Skeletal muscle tissue (tissue), 4 donors: Measurements from ENCODE around the gene POLA2. TPM values are rescaled to one million over a fixed set of nuclear protein-coding genes. Genes with fewer than 3 reads are reported as not detected.
A peak's percentile ranks its signal among the peaks of the same experiment; 100 is the strongest.

ENCODE experiments used
- H3K27ac ChIP-seq: one replicate; pipeline ENCODE4 v1.7.0; 2013; ENCODE audit warnings: mild to moderate bottlenecking, low read depth, low read length, inconsistent platforms
- H3K27me3 ChIP-seq, 3 donors: one replicate each; pipeline ENCODE4 v1.7.0; 2013; ENCODE audit warnings: low read length in 3 of 3; ENCODE audit not compliant: control insufficient read depth in 3 of 3, insufficient read depth in 3 of 3
- H3K36me3 ChIP-seq, 3 donors: one replicate each; pipeline ENCODE4 v1.7.0; 2013; ENCODE audit warnings: low read length in 3 of 3; ENCODE audit not compliant: control insufficient read depth in 3 of 3, insufficient read depth in 3 of 3
- H3K4me1 ChIP-seq, 3 donors: one replicate each; pipeline ENCODE4 v1.7.0; 2013; ENCODE audit warnings: low read length in 3 of 3, mild to moderate bottlenecking in 3 of 3; ENCODE audit not compliant: control insufficient read depth in 3 of 3, insufficient read depth in 3 of 3
- H3K4me3 ChIP-seq, 3 donors: one replicate each; pipeline ENCODE4 v1.7.0; 2013; ENCODE audit warnings: low read length in 3 of 3
- H3K9ac ChIP-seq, 3 donors: one replicate each; pipeline ENCODE4 v1.7.0; 2013; ENCODE audit warnings: low read length in 3 of 3, mild to moderate bottlenecking in 3 of 3, moderate library complexity in 2 of 3, low read depth in 1 of 3
- H3K9me3 ChIP-seq, 3 donors: one replicate each; pipeline ENCODE4 v1.7.0; 2013; ENCODE audit warnings: low read length in 3 of 3; ENCODE audit not compliant: control insufficient read depth in 3 of 3
- total RNA-seq: library from RNA; depleted of rRNA; stranded (reverse); fragments of >200 nt; gene quantifications from one replicate; pipeline ENCODE4 v1.2.3, GENCODE V29; 2014
- donor health status: Osteomylitis.

Gene POLA2
- total RNA-seq, 1 donor from 2014 or later: 2.1 TPM

DNA sequence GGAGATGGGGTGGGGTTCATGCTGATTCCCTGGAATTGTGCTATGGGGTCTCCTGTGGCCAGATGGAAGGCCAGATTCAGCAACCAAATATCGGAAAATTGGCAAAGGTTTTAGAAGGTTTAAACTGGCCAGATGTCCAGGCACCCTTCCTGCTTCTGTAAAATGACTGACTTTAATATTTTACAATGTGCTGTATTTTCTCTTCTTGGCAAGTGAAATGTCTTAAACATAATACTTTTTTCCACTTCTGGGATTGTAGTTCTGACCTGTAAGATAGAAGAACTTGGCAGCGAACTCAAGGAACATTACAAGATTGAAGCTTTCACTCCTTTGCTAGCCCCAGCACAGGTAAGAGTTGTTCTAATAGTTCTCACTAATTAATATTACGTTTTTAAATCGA is 17.5 kb downstream of the POLA2 start:
- Histone ChIP-seq H3K27ac (peak overlapping the region; percentile 11), H3K4me3 (no peak overlapping the region), H3K9ac (no peak overlapping the region), H3K27me3 (no peaks in the 10 kb centered on the region), H3K9me3 (no peaks in the 10 kb centered on the region), H3K4me1 (peaks cover 0 to 14% (median 2%) of the 10 kb centered on the region in 3 donors), H3K36me3 (peaks cover 12 to 26% (median 18%) of the 10 kb centered on the region in 3 donors)

- no peak overlapping the region for H3K4me3 ChIP-seq
- peaks cover 0 to 14% (median 2%) of the 10 kb centered on the region in 3 donors for H3K4me1 ChIP-seq
- H3K36me3 ChIP-seq: peaks cover 12 to 28% (median 18%) of the 10 kb centered on the region in 3 donors
- H3K9ac ChIP-seq: no peak overlapping the region
- H3K9me3 ChIP-seq: no peaks in the 10 kb centered on the region
- peak overlapping the region; percentile 11 for H3K27ac ChIP-seq
- H3K27me3 ChIP-seq: no peaks in the 10 kb centered on the region
These were observed 18.1 kb downstream of the POLA2 start for GRCh38 chr11:65279741-65280440.

- Histone ChIP-seq H3K4me3 (no peak overlapping the region), H3K9me3 (no peaks in the 10 kb centered on the region), H3K9ac (no peak overlapping the region), H3K27me3 (no peaks in the 10 kb centered on the region), H3K36me3 (peaks cover 12 to 28% (median 18%) of the 10 kb centered on the region in 3 donors), H3K27ac (no peak overlapping the region), H3K4me1 (peaks cover 0 to 12% (median 0%) of the 10 kb centered on the region in 3 donors)
These were observed 18.9 kb downstream of the POLA2 start for GRCh38 chr11:65280646-65281045.

GRCh38 chr11:65286686-65287085 is 24.9 kb downstream of the POLA2 start:
- Histone ChIP-seq H3K27me3 (no peaks in the 10 kb centered on the region), H3K4me1 (peaks cover 15 to 16% (median 16%) of the 10 kb centered on the region in 3 donors), H3K4me3 (no peak overlapping the region), H3K36me3 (peaks cover 6 to 21% (median 20%) of the 10 kb centered on the region in 3 donors), H3K9ac (no peak overlapping the region), H3K9me3 (no peaks in the 10 kb centered on the region), H3K27ac (no peak overlapping the region)

DNA sequence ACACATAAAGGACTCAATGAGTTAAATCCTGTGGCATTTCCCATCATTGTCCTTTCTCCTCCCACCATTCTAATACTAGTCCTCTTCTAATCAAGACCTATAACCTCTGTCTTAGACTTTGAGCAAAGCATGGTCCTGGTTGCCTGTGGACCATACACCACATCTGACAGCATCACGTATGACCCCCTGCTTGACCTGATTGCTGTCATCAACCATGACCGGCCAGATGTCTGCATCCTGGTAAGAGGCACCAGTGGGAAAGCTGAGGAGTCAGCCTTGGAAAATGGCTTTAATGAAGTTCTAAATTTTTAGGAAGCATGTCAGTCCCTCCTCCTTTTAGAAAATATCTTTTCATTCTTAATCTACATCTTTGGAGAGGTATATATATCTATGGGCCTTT is 25.8 kb downstream of the POLA2 start:
- H3K4me1 ChIP-seq: peaks cover 23 to 25% (median 24%) of the 10 kb centered on the region in 3 donors

GRCh38 chr11:65288706-65289536 is 27.2 kb downstream of the POLA2 start:
- Histone ChIP-seq H3K4me1 (peaks cover 24 to 35% (median 31%) of the 10 kb centered on the region in 3 donors), H3K36me3 (peaks cover 0 to 15% (median 11%) of the 10 kb centered on the region in 3 donors), H3K4me3 (no peak overlapping the region), H3K27me3 (no peaks in the 10 kb centered on the region), H3K27ac (no peak overlapping the region), H3K9ac (no peak overlapping the region), H3K9me3 (no peaks in the 10 kb centered on the region)

More for the DNA sequence above, 25.8 kb downstream of the POLA2 start:
- Histone ChIP-seq H3K9ac (no peak overlapping the region), H3K27me3 (no peaks in the 10 kb centered on the region), H3K4me3 (no peak overlapping the region), H3K36me3 (peaks cover 0 to 11% (median 11%) of the 10 kb centered on the region in 3 donors), H3K27ac (no peak overlapping the region), H3K9me3 (no peaks in the 10 kb centered on the region)

- Histone ChIP-seq H3K9ac (peak overlapping the region in 2 of 3 donors; percentile 1 to 16), H3K4me3 (peak overlapping the region in 1 of 3 donors; percentile 24), H3K4me1 (peaks cover 24 to 36% (median 35%) of the 10 kb centered on the region in 3 donors), H3K27me3 (no peaks in the 10 kb centered on the region), H3K9me3 (no peaks in the 10 kb centered on the region), H3K27ac (peak overlapping the region; percentile 77), H3K36me3 (peaks cover 7 to 30% (median 21%) of the 10 kb centered on the region in 3 donors)
These were observed 28.8 kb downstream of the POLA2 start for GRCh38 chr11:65290448-65291165.

DNA sequence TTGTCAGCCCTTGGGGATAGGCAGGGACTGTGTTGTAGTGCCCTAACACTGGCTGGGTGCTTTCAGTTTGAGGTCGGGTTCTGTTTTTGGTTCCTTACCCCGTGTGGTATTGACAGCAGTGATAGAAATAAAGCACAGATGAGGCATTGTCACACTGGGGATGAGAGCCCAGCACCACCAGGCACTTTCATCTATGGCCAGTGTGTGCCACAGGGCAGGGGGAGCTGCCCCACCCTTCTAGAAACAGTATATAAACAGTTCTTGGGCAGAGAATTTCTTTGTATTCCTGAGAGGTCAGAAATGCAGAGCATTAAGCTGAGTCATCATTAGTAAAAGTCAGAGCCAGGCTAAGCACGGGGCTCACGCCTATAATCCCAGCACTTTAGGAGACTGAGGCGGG is 29.9 kb downstream of the POLA2 start:
- Histone ChIP-seq H3K27me3 (no peaks in the 10 kb centered on the region), H3K9ac (peak overlapping the region in 1 of 3 donors; percentile 71), H3K27ac (peak overlapping the region; percentile 77), H3K9me3 (no peaks in the 10 kb centered on the region), H3K4me1 (peaks cover 24 to 36% (median 35%) of the 10 kb centered on the region in 3 donors), H3K4me3 (peak overlapping the region in 2 of 3 donors; percentile 17 to 54), H3K36me3 (peaks cover 8 to 31% (median 27%) of the 10 kb centered on the region in 3 donors)

DNA sequence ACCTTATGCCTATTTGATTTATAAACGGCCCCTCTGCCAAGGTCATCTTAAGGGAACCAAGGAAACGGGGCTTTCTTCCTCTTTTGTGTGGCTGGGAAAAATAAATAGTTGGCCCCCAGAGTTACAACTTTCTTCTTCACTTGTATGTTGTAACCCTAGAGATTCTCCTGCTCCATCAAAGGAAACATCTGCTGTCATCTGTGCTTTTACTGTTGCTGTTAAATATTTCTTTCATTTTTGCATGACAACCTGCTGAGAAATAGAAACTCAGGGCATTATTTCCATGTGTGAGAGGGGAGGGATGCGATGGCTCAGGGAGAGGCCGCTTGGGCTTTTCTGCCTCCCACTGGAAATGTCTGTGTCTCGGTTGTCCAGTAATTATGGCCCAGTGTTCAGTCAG is 31.1 kb downstream of the POLA2 start:
- H3K4me1 ChIP-seq: peaks cover 32 to 46% (median 45%) of the 10 kb centered on the region in 3 donors
- H3K36me3 ChIP-seq: peaks cover 8 to 27% (median 22%) of the 10 kb centered on the region in 3 donors
- H3K9ac ChIP-seq: no peak overlapping the region
- peak overlapping the region; percentile 77 for H3K27ac ChIP-seq
- H3K9me3 ChIP-seq: no peaks in the 10 kb centered on the region
- no peak overlapping the region for H3K4me3 ChIP-seq
- no peaks in the 10 kb centered on the region for H3K27me3 ChIP-seq
